HTERT RPE-1 (cell line): ENCODE measurements around the gene PDAP1.
"Not testable (repeated sequence)": the region's sequence is repeated elsewhere in the genome, so short reads cannot be mapped to it uniquely, and the experiment has no call there.

Experiments used
- in situ Hi-C: fragments of 300-500 bp; cut with MboI; formaldehyde crosslinking; loops from 4 replicates; pipeline ENCODE4 v1.14.3; 2020; ENCODE audit warnings: low sequenced_read_pairs

PDAP1 gene

GRCh38 chr7:99380032-99380822, 28.2 kb downstream of the PDAP1 start:
- in situ Hi-C loops = no loop called here

DNA sequence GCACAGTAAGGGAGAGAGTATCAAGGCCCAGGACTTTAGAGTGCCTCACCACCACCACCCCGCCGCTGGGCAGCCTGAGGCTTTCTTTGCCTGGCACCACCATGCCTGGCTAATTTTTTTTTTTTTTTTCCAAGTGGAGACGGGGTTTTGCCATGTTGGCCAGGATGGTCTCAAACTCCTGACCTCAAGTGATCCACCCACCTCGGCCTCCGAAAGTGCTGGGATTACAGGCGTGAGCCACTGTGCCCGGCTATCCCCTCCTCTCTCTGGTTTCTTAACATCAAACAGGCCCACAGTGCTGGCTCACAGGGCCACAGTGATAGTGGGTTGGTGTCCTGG, 28.7 kb downstream of the PDAP1 start:
- in situ Hi-C loops = not testable (repeated sequence)

DNA sequence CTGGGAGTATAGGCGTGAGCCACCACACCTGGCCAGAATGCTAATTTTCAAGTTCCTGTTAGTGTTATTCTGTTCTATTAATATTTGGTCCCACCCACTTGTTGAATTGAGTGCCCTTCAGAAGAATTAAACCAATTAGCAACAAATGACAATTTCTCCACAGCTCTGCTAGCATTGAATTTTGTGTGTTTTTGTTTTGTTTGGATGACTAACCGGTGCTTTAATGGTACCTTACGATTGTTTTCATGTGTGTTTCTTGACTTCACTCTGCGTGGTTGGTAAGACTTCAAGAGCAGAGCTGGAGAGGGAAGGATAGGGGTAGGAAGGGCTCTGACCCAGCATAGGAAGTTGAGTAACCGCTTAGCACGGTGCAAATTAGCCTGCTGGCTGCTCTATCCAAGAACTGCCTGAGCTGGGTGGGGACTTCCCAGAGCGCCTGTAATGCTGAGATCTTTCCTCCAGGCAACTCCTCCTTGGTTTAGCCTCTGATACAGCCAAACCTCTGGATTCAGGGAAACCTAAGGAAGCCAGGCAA, 29.3 kb downstream of the PDAP1 start:
- in situ Hi-C loops = no loop called here

DNA sequence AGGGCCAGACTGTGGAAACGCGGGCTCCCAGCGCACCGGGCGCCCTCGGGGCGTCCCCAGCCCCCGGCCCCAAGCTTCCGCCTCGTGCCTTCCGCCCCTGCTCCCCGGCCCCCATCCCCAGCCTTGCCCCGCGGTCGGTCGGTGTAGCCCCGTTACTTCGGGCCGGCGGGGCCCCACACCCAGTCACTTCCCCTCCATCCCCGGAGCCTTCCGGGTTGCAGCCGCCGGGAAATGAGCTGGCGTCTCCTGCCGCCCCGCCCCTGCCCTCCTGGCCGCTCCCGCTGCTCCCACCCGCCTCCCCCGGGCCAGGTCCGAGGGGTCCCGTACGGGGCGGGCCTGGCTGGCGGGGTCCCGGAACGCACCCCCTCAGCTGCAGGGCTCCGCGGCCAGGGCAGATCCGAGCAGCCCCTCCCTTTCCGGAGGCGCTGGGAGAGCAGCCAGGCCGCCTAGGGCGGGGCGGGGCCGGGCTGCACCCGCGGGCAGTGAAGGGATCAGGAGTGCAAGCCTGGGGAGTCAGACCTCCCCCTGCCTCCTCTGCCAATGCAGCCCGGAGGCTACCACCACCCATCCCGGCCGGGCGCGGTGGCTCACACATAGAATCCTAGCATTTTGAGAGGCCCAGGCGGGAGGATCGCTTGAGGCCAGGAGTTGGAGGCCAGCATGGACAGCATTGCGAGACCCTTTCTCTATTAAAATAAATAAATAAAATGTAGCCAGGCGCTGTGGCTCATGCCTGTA, 33.2 kb downstream of the PDAP1 start:
- in situ Hi-C loops = no loop called here

DNA sequence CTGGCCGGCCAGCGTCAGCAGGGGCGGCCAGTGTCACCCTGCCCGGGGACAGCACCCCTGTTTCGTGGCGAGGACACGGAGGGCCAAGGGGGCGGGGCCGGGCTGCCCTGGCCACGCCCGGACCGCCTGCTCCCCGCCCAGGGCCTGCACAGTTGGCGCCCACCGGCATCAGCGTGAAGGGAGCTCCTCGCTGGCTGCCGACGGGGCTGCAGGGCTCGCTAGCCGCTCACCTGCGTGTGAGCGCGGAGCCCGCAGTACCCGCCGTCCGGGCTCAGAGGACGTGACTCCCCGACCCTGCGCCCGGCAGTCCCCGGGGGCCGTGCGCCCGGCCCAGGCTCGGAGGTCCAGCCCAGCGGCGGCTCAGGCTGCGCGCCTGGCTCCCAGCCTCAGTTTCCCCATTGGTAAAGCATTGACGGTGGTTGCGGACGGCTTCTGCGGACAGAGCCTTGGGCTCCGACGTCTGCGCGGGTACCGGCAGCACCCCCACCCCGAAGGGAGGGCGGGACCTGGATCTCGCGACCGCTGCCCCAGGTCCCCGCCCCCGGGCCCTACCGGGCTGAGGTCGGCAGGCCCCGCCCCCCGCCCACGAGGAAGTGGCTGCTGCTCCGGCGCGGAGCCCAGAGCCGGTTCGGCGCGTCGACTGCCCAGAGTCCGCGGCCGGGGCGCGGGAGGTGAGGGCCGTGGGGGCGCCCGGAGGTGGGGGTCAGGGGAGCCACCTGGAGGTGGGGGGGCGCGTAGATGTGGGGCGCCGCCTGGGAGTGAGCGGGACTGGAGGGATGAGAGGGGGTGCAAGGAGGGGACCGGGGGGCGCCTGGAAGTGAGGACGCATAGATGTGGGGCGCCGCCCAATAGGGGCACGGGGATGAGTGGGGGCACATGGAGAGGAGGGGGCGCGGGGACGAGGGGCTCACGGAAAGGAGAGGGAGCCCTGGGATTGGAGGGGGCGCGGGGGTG, 34.0 kb downstream of the PDAP1 start, which contains the start of gene ARPC1B:
TSS of gene ARPC1B (plus strand) at position 620 of the 954 bp plus-strand sequence. CDS start 10,985 bp downstream, outside the sequence.
- in situ Hi-C loops = no loop called here

- in situ Hi-C loops = no loop called here
Observed at GRCh38 chr7:99373091-99374066, 35.0 kb downstream of the PDAP1 start.

- in situ Hi-C loops = no loop called here
Observed at GRCh38 chr7:99372275-99373090, 35.9 kb downstream of the PDAP1 start.

DNA sequence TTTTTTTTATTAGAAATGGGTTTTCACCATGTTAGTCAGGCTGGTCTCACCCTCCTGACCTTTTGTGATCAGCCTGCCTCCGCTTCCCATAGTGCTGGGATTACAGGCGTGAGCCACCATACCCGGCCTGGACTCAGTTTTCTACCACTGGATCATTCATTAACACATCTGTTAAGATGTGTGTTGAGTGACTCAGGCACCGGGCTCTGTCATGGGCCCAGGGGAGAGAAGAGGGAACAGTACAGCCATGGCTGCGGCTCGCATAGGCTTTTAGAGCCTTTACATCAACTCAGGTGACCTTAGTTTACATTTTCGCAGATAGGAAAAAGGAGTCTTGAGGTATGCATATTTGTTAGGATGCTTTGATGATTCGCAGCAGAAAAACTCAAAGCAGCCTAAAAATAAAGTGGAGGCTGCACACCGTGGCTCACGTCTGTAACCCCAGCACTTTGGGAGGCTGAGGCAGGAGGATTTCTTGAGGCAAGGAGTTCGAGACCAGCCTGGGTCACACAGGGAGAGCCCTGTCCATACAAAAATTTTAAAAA, 36.9 kb downstream of the PDAP1 start:
- in situ Hi-C loops = no loop called here

- in situ Hi-C loops = no loop called here
Observed at GRCh38 chr7:99369767-99370391, 38.5 kb downstream of the PDAP1 start.

GRCh38 chr7:99368750-99369389, 39.5 kb downstream of the PDAP1 start:
- in situ Hi-C loops = no loop called here

GRCh38 chr7:99366646-99367045, 41.8 kb downstream of the PDAP1 start:
- in situ Hi-C loops = no loop called here

DNA sequence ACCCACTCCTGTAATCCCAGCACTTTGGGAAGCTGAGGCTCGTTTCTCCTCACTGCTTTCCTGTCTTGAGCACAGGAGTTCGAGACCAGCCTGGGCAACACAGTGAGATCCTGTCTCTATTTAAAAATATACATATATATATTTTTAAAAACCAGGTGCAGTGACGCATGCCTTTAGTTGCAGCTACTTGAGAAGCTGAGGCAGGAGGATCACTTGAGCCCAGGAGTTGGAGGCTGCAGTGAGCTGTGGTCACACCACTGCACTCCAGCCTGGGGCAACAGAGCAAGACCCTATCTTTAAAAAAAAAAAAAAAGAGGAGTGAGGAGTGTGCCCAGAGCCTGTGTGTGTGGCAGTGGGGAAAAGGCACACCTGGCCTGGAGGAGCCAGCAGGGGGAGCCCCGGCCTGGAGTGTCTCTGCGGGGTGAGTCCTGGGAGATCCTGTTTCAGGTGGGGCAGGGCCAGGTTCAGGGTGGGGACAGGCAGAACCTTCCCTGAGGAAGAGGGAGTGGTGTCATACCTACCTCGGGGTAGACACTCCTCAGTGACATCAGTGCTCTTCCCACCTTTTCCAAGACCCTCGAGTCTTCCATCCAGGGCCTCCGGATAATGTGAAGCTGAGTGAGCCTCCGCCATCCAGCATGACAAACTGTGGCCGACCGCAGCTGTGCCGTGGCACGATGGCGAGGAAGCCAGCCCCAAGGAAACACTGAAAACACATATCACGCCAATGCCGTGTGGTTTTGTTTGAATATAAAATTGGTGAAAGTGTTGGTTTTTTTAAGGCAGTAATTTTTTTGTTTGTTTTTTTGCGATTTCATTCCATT, 42.9 kb downstream of the PDAP1 start:
- in situ Hi-C loops = no loop called here

DNA sequence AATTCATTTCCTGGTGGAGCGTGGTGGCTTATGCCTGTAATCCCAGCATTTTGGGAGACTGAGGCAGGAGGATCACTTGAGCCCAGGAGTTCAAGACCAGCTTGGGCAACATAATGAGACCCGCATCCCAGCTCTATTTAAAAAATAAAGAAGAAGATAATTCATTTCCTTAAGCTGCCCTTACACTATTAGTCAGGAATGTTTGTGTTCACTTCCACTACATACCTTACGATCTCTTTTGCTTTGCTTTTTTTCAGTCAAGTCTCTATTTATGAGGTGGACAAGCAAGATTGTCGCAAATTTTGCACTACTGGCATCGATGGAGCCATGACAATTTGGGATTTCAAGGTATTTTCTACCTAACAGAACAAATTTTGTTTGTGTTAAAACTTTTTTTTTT, 45.1 kb downstream of the PDAP1 start:
- in situ Hi-C loops = no loop called here

DNA sequence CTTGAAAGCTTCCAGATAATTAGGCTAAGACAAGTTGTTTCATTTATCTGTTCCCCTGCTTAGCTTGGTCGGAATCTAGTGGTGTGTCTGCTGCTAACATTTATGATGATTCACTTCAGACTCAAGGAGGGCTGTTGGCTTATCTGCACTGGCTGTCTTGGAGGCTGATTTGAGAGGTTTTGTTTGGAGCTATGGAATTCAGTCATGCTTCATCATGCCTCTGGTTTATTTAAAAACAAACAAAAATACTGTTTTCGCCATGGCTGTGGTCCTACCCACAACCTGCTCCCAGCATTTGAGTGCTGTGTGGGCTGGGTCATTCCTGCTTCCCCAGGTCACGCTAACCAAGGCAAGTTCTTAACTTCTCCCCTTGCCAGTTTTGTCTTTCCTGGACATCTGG, 45.6 kb downstream of the PDAP1 start:
- in situ Hi-C loops = no loop called here

DNA sequence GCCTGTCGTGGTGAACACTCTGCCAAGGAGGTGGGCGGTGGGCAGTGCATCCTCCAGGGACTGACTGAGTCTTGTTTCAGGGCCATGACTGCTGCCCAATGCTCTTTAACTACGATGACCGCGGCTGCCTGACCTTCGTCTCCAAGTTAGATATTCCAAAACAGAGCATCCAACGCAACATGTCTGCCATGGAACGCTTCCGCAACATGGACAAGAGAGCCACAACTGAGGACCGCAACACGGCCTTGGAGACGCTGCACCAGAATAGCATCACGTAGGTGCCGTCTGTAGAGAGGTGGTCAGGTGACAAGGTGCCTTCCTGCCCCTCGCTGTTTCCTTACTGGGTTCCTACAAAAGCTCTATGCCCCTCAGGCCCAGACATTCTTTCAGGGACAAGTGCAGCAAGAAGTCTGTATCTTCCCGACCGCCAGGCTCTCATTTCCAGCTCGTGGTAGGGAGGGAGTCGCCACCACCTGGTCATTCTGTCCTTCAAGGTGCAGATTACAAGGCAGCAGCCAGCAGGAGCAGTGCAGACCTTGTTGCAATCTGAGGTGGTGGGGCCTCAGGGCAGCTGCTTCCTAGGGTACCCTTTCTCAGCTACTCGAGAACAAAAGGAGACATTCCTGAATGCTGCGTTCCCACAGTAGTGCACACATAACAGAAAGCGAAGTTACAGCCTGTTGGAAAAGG, 48.8 kb downstream of the PDAP1 start:
- in situ Hi-C loops = no loop called here

GRCh38 chr7:99358521-99358920, 49.9 kb downstream of the PDAP1 start:
- in situ Hi-C loops = not testable (repeated sequence)
